ENCODE measurements around the gene MIF.
"Not testable (repeated sequence)": the region's sequence is repeated elsewhere in the genome, so short reads cannot be mapped to it uniquely, and the experiment has no call there.

Gene MIF

DNA sequence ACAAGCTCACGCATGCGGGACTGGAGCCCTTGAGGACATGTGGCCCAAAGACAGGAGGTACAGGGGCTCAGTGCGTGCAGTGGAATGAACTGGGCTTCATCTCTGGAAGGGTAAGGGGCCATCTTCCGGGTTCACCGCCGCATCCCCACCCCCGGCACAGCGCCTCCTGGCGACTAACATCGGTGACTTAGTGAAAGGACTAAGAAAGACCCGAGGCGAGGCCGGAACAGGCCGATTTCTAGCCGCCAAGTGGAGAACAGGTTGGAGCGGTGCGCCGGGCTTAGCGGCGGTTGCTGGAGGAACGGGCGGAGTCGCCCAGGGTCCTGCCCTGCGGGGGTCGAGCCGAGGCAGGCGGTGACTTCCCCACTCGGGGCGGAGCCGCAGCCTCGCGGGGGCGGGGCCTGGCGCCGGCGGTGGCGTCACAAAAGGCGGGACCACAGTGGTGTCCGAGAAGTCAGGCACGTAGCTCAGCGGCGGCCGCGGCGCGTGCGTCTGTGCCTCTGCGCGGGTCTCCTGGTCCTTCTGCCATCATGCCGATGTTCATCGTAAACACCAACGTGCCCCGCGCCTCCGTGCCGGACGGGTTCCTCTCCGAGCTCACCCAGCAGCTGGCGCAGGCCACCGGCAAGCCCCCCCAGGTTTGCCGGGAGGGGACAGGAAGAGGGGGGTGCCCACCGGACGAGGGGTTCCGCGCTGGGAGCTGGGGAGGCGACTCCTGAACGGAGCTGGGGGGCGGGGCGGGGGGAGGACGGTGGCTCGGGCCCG lies at the start of gene MIF:
TSS of gene MIF (plus strand) at position 439 of the 765 bp plus-strand sequence. CDS start at position 531, 92 bp downstream.
- DNase-seq, result peak; percentile 95

DNA sequence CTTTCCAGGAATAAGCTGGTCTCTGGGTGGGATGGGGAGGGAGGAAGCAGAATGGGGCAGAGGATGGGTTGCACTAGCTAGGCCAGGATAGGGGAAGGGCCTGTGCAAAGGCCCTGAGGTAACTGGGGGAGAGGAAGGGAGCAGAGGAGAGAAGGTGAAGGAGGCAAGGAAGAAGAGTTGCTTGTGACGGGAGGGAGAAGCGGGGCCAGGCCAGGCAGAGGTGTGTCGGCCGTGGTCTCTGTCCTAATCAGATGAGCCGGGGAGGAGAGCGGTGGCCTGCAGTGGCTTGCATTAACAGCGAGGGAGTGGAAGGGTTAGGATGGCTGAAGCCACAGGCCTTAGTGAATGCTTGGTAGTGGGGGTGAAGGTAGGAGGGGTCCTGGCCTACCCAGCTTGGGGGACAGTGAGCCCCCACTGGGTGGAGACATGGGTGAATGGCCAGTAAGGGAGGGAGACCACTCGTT lies 49.4 kb upstream of the MIF start:
- no peak for DNase-seq

- DNase-seq, result no peak
Observed at GRCh38 chr22:23845265-23846080, 48.7 kb upstream of the MIF start.

DNA sequence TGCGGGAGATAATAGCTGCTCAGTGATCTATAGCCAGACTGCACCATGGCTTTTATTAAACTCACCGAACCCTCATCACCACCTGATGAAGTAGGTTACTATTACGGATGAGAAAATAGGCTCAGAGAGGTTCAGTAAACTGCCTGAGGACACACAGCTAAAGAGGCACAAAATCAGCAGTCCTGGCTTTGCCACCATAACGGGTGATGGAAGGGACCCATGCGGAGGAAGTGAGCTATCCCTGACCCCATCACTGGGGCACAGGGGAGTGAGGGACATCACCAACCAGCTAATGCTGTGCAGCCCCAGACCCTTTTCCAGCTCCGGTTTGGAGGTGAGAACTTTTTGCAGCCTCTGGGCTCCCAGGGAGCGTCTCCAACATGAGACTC lies 48.1 kb upstream of the MIF start:
- DNase-seq, result no peak

DNA sequence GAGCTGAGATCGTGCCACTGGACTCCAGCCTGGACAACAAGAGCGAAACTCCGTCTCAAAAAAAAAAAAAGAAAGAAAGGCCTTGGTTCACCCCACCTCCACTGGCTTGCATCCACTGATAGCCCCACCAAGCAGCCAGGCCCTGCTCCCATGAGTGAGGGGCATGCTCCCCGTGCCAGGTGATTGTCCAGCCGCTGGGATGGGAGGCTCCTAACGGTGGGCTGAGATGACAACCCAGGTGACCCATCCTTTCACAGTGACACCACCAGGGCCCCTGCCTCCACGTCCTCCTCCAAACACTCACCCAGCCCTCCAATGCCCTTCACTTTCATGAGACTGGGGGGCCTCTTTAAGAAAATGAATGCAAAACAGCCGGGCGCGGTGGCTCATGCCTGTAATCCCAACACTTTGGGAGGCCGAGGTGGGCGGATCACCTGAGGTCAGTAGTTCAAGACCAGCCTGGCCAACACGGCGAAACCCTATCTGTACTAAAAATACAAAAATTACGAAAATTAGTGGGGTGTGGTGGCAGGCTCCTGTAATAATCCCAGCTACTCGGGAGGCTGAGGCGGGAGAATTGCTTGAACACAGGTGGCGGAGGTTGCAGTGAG lies 46.8 kb upstream of the MIF start:
- no peak for DNase-seq

- DNase-seq, result no peak
Observed at GRCh38 chr22:23847991-23848864, 46.0 kb upstream of the MIF start.

- peak; percentile 80 for DNase-seq
Observed at GRCh38 chr22:23849009-23850006, 44.9 kb upstream of the MIF start.

DNA sequence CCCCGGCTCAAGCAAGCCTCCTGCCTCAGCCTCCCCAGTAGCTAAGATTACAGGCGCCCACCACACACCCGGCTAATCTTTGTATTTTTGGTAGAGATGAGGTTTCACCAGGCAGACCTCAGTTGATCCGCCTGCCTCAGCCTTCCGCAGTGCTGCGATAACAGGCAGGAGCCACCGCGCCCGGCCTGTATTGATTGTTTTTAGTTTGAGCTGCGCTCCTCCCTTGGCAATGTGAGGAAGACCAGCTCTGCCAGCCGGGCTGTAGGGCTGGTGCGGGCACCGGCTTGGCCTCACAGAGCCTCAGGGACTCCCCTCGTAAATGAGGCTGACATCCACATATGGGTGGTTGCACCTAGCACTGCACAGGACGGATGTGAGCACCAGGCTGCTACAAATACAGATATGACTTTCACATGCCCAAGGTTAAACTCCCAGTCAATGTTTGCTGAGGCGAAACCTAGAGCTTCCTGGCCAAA lies 44.0 kb upstream of the MIF start:
- DNase-seq, result no peak

DNA sequence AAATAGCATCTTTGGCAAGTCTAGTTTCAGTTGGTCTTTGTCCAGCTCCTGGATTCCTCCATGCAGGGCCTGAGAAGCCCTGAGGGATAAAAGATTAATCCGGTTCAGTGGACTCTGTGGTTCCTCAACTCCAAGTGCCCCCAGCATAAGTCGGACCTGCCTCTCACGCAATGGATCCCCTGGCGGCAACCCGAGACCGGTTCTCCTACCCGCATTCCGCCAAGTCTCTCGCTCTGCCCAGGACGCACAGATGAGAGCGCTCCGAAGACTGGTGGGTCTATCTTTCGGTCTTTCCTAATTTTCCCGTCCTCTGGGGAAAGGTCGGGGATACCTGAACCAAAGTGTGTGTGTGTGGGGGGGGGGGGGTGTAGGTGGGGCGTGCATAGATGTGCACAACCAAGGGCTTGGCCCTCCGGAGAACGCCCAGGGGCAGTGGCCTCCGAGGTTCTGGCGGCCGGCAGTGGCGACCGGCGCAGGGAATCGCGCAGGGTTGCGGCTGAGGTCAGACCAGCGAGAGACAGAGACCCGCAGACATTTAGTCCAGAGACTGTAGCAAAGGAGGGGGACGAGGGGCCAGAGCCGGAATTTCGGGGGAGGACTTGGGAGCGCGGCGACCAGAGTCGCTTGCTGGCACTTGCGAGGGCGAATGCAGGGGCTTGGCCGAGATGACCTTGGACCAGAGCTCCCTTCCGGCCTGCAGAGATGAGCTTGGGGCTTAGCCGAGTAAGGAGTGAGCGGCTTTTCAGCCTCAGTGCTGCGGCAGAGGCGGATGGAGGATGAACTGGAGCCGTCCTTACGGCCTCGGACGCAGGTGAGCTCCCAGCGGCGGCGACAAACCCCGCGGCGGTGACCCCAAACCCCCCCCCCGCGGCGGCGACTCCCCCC lies 37.2 kb upstream of the MIF start:
- DNase-seq, result no peak

- peak; percentile 98 for DNase-seq
Observed at GRCh38 chr22:23857606-23858483, 36.3 kb upstream of the MIF start, which contains the start of gene SLC2A11. SLC2A11 (plus strand) TSS chr22:23857875; CDS start chr22:23858000, 125 bp downstream.

- DNase-seq, result no peak
Observed at GRCh38 chr22:23858484-23858815, 35.7 kb upstream of the MIF start.

- DNase-seq, result no peak
Observed at GRCh38 chr22:23859201-23859600, 35.0 kb upstream of the MIF start.

DNA sequence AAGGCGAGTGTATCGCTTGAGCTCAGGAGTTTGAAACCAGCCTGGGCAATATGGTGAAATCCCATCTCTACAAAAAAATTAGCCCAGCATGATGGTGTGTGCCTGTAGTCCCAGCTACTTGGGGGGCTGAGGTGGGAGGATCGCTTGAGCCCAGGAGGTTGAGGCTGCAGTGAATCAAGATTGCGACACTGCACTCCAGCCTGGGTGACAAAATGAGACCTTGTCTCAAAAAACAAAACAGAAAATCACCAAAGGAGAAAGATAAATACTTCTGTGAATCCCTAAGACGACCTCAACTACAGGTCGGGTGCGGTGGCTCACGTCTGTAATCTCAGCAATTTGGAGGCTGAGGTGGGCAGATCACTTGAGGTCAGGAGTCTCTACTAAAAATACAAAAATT lies 34.0 kb upstream of the MIF start:
- DNase-seq, result not testable (repeated sequence)

GRCh38 chr22:23862103-23862502 lies 32.1 kb upstream of the MIF start:
- peak; percentile 43 for DNase-seq

- not testable (repeated sequence) for DNase-seq
Observed at GRCh38 chr22:23864499-23865154, 29.6 kb upstream of the MIF start.

DNA sequence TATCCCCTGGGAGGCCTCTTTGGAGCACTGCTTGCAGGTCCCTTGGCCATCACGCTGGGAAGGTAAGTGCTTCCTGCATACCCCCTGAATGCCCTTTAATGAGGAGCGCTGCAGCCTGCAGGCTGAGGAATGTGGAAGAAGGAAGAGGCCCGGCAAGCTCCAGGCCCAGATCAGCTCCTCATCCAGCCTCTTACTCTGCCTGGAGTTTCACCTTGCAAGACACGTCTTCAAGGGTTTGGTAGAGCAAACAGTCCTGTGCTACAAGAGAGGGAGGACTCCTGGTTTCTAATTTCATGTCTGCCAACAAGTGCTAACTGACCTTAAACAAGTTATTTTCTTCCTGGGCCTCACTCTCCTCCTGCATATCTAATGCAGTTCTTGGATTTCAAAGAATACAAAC lies 25.6 kb upstream of the MIF start:
- DNase-seq, result no peak

DNA sequence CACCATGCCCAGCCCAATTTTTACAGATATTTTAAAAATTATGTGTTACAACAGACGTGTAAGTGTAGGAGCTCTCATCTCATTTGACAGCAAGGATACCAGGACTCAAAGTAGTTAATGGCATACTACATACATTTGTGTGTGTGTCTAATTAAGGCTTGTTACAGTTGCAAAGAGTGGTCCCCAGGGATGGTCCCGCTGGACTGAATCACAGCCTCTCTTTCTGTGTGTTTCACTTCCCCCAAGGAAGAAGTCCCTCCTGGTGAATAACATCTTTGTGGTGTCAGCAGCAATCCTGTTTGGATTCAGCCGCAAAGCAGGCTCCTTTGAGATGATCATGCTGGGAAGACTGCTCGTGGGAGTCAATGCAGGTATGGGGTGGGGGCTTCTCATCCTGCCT lies 19.3 kb upstream of the MIF start:
- no peak for DNase-seq

DNA sequence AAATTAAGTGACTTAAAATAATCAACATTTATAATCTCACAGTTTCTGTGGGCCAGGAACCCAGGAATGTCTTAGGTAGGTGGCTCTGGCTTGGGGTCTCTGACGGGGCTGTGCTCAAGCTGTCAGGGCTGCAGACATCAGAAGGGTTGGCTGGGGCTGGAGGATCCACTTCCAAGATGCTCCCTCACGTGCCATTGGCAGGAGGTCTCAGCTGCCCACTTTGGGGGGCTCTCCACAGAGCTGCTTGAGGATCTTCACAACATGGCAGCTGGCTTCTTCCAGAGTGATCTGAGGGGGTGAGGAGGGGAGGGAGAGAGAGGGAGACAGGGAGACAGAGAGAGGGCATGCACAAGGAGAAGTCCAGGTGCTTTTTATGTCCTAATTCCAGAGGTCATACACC lies 18.4 kb upstream of the MIF start:
- DNase-seq, result no peak

GRCh38 chr22:23877566-23877965 lies 16.6 kb upstream of the MIF start:
- DNase-seq, result no peak
